Vagina (tissue), 2 donors: ENCODE measurements around the gene PGM2L1. TPM values are rescaled to one million over a fixed set of nuclear protein-coding genes. Genes with fewer than 3 reads are reported as not detected.

Source experiments
- DNase-seq, 2 donors: peaks; one replicate each; pipeline ENCODE4 v3.0.0-alpha.2; 2017; ENCODE audit errors: extremely low spot score in 2 of 2
- H3K27ac ChIP-seq: fragments of 200-600 bp; sonication (generic); one replicate; pipeline ENCODE4 v1.5.1; 2019
- H3K27me3 ChIP-seq: fragments of 200-600 bp; sonication (generic); one replicate; pipeline ENCODE4 v1.5.1; 2019
- H3K36me3 ChIP-seq, 2 donors: fragments of 200-600 bp; sonication (generic); one replicate each; pipeline ENCODE4 v1.5.1; 2017 to 2019
- H3K4me1 ChIP-seq: fragments of 200-600 bp; sonication (generic); one replicate; pipeline ENCODE4 v1.5.1; 2019
- H3K4me3 ChIP-seq, 2 donors: fragments of 200-600 bp; sonication (generic); 1 replicate in 1 of 2; 2 replicates in 1 of 2; pipeline ENCODE4 v1.5.1; 2016 to 2019
- H3K9me3 ChIP-seq: fragments of 200-600 bp; sonication (generic); one replicate; pipeline ENCODE4 v1.5.1; 2019
- POLR2A ChIP-seq, 2 donors: fragments of 450-650 bp; IDR thresholded peaks; one replicate each; pipeline ENCODE4 v1.6.1; 2017; ENCODE audit warnings: antibody characterized with exemption in 2 of 2, mild to moderate bottlenecking in 2 of 2, moderate library complexity in 2 of 2
- POLR2AphosphoS5 ChIP-seq, 2 donors: sonication (generic); formaldehyde crosslinking; IDR thresholded peaks; one replicate each; pipeline ENCODE4 v1.9.0; 2017; ENCODE audit warnings: antibody characterized with exemption in 2 of 2, mild to moderate bottlenecking in 2 of 2, low read depth in 1 of 2; ENCODE audit not compliant: insufficient read depth in 1 of 2
- intact Hi-C: fragments of 100-400 bp; cut with DNase I; formaldehyde crosslinking; loops from one replicate; pipeline ENCODE4 v1.15.1; 2023
- total RNA-seq: library from RNA; depleted of rRNA; stranded (reverse); fragments of >200 nt; gene quantifications from one replicate; pipeline ENCODE4 v1.2.3, GENCODE V29; 2016
- TF ChIP-seq, protein P1 (sequence below), 3 experiments: fragments of 450-650 bp in 2 of 3; fragments of 200-600 bp in 1 of 3; sonication (generic) in 1 of 3; IDR thresholded peaks; one replicate each; pipeline ENCODE4 v1.5.1; 2017 to 2019; ENCODE audit warnings: antibody characterized with exemption in 3 of 3, mild to moderate bottlenecking in 2 of 3, moderate library complexity in 2 of 3

Gene PGM2L1
- total RNA-seq, 1 donor from 2014 or later: 10.6 TPM

DNA sequence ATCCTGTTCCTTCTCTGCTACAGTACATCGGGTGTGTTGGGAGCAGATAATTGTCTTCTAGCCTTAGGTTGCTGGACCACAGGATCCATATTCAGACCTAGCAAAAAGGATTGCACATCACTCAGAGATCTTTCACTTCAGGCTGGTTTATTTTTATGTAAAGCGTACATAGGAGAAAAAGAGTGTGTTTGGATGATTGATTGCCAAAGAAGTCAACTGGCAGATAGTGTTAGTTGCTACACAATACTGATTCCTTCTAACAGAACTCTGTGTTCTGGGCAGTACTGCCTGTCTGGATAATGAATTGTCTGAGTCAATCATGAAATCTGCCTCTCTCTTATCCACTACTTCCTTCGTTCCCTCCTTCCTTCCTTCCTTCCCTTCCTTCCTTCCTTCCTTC is 31.0 kb upstream of the PGM2L1 start:
- H3K27me3 ChIP-seq: no peaks in the 10 kb centered on the region
- H3K36me3 ChIP-seq: no peaks in the 10 kb centered on the region
- H3K4me1 ChIP-seq: no peaks in the 10 kb centered on the region
- no peak overlapping the region for H3K4me3 ChIP-seq
- no peak for TF ChIP-seq POLR2A (IDR thresholded peaks at IDR 0.05)
- no peak for TF ChIP-seq POLR2AphosphoS5 (IDR thresholded peaks at IDR 0.05; ENCODE audit: insufficient read depth in 1 of 2, low read depth in 1 of 2)
- TF ChIP-seq, protein P1, sequence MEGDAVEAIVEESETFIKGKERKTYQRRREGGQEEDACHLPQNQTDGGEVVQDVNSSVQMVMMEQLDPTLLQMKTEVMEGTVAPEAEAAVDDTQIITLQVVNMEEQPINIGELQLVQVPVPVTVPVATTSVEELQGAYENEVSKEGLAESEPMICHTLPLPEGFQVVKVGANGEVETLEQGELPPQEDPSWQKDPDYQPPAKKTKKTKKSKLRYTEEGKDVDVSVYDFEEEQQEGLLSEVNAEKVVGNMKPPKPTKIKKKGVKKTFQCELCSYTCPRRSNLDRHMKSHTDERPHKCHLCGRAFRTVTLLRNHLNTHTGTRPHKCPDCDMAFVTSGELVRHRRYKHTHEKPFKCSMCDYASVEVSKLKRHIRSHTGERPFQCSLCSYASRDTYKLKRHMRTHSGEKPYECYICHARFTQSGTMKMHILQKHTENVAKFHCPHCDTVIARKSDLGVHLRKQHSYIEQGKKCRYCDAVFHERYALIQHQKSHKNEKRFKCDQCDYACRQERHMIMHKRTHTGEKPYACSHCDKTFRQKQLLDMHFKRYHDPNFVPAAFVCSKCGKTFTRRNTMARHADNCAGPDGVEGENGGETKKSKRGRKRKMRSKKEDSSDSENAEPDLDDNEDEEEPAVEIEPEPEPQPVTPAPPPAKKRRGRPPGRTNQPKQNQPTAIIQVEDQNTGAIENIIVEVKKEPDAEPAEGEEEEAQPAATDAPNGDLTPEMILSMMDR (IDR thresholded peaks at IDR 0.05): no peak
- no peak overlapping the region for H3K27ac ChIP-seq
- no peaks in the 10 kb centered on the region for H3K9me3 ChIP-seq
- DNase-seq: no peak
- intact Hi-C loops: no loop called here

DNA sequence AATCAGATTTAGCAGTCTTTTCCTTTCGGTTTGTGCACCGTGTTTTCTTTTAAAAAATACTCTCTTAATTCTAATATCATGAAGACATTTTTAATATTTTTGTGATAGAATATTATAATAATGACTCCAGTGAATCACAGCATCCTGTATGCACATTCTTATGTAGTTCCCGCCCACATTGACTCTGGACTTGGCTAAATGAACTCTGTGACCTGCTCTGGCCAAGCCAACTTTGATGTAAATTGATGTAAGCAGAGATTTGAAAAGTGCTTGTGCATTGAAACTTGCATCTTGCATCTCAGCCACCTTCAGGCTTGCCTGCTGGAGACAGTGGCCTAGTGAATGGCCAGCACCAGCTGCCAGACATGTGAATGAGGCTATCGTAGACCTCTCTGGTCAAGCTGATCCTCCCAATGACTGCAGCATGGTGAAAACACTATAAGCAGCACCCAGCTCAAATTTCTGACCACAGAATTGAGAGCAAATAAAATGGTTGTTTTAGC is 29.2 kb upstream of the PGM2L1 start:
- H3K9me3 ChIP-seq: no peaks in the 10 kb centered on the region
- TF ChIP-seq, protein P1 (IDR thresholded peaks at IDR 0.05): no peak
- TF ChIP-seq POLR2A (IDR thresholded peaks at IDR 0.05) (no peak), POLR2AphosphoS5 (IDR thresholded peaks at IDR 0.05; ENCODE audit: insufficient read depth in 1 of 2, low read depth in 1 of 2) (no peak)
- no peak overlapping the region for H3K4me3 ChIP-seq
- no peak overlapping the region for H3K27ac ChIP-seq
- intact Hi-C loops: no loop called here
- no peaks in the 10 kb centered on the region for H3K4me1 ChIP-seq
- H3K36me3 ChIP-seq: no peaks in the 10 kb centered on the region
- H3K27me3 ChIP-seq: no peaks in the 10 kb centered on the region
- no peak for DNase-seq

DNA sequence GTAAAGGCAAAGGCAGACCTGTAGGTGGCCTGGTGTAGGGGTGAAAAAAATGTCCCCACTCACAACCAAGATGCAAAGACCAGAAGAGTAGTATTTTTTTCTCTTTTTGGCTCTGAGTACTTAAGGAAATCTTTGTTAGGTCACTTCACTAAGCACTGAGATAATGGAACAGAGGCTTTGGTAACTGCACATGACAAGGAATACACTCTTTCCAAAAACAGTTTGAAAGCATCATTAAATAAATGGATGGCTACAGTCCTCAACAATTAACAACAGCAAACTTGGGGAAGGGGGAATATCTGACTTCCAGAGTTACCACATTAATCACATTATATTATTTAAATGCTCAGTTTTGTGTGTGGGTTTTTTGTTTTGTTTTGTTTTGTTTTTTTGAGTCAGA is 26.9 kb upstream of the PGM2L1 start:
- TF ChIP-seq, protein P1 (IDR thresholded peaks at IDR 0.05): no peak
- no peak for TF ChIP-seq POLR2AphosphoS5 (IDR thresholded peaks at IDR 0.05; ENCODE audit: insufficient read depth in 1 of 2, low read depth in 1 of 2)
- no peak for TF ChIP-seq POLR2A (IDR thresholded peaks at IDR 0.05)
- no peak for DNase-seq
- Histone ChIP-seq H3K4me1 (no peaks in the 10 kb centered on the region), H3K9me3 (no peaks in the 10 kb centered on the region), H3K27ac (no peak overlapping the region), H3K27me3 (no peaks in the 10 kb centered on the region), H3K4me3 (no peak overlapping the region), H3K36me3 (no peaks in the 10 kb centered on the region)
- intact Hi-C loops: no loop called here

DNA sequence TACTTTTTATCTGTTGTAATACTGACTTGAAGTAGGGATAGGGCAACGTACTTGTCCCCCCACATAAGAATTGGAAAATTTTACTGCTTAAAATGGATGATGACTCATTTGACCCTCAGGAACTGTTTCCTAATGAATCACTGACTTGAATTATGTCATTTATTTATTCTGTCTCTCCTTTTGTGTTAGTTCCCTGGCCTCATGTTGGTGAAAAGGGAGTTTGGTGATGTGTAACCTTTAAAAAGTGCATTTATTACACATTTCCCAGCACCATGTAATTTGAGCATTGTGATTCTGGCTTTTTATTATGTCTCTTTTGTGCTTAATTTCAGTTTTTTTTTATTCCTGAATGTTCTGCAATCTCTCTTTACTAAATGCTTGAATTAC is 20.3 kb upstream of the PGM2L1 start:
- peak overlapping the region; percentile 79 for H3K27ac ChIP-seq

DNA sequence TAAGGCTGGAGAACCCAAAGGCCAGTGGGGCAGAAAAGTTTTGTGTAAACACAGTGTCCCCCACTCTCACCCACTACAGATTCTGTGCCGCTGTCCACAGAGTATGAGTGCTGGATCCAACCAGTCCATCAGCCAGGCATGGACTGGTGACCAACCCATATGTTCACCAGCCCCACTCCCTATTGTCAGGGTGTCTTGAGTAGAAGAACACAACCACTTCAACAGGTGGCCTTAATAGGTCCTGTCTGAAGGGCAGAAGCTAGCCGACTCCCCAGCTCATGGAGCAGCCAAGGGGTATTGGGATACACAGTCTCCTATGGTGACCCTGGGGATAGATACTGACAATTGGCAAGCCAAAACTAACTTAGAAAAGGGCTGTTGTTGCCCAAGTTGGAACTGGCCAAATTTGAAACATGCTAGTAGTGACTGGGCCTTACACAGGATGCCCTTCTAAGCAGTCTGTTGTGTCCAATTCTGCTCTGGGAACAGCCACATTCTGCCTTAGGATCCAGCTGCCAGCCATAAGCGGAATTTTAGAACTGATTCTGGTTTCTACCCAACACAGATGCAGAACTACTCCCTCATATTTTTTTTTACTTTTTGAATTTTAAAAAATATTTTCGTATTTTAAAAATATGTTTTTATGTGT is 19.8 kb upstream of the PGM2L1 start:
- intact Hi-C loops: loop anchor here (1.0 kb wide), 1 partner anchor 30 kb away; no protein-coding TSS in a partner anchor
- H3K27me3 ChIP-seq: no peaks in the 10 kb centered on the region
- H3K9me3 ChIP-seq: no peaks in the 10 kb centered on the region
- peaks cover 39% of the 10 kb centered on the region for H3K4me1 ChIP-seq
- no peaks in the 10 kb centered on the region for H3K36me3 ChIP-seq
- TF ChIP-seq, protein P1 (IDR thresholded peaks at IDR 0.05): no peak
- no peak overlapping the region for H3K4me3 ChIP-seq
- DNase-seq: no peak
- peak overlapping the region; percentile 79 for H3K27ac ChIP-seq

More for the DNA sequence above, 20.3 kb upstream of the PGM2L1 start:
- peak; percentile 38 to 85 for TF ChIP-seq POLR2AphosphoS5 (IDR thresholded peaks at IDR 0.05; ENCODE audit: insufficient read depth in 1 of 2, low read depth in 1 of 2)
- TF ChIP-seq, protein P1 (IDR thresholded peaks at IDR 0.05): no peak
- DNase-seq: no peak
- H3K4me1 ChIP-seq: peaks cover 39% of the 10 kb centered on the region
- H3K36me3 ChIP-seq: no peaks in the 10 kb centered on the region
- no peak overlapping the region for H3K4me3 ChIP-seq
- no peaks in the 10 kb centered on the region for H3K9me3 ChIP-seq
- no peaks in the 10 kb centered on the region for H3K27me3 ChIP-seq
- intact Hi-C loops: no loop called here
